IMR-90 (cell line): ENCODE measurements around the gene IGSF8. TPM values are rescaled to one million over a fixed set of nuclear protein-coding genes. Genes with fewer than 3 reads are reported as not detected.

ENCODE experiments used
- ATAC-seq: fragments of 200-7000 bp; cut with Tn5 transposase; 2 replicates; pipeline ENCODE4 v1.9.1; 2020; ENCODE audit warnings: low read depth, mild to moderate bottlenecking, moderate library complexity
- BruUV-seq: library from RNA; stranded (reverse); fragments of 400-500 nt; replicated peaks from 2 replicates; lab custom pipeline; 2021; lab: Mats Ljungman, UMichigan
- CTCF ChIA-PET: fragments of 300-600 bp; formaldehyde crosslinking; extraction: SDS; loops from one replicate; lab custom pipeline; 2021; ENCODE audit warnings: antibody characterized with exemption; lab: Yijun Ruan, JAX
- POLR2A ChIA-PET: fragments of 300-600 bp; sonication (Branson Sonifier 250); formaldehyde crosslinking; loops from one replicate; lab custom pipeline; 2022; ENCODE audit warnings: antibody characterized with exemption; ENCODE audit not compliant: unreplicated experiment; lab: Charles Lee
- DNase-seq: peaks from one replicate; pipeline ENCODE4 v3.0.0; 2013
- H2AFZ ChIP-seq: replicated peaks from 2 replicates; pipeline ENCODE3; 2013; ENCODE audit warnings: low read length, mild to moderate bottlenecking; ENCODE audit not compliant: poor library complexity
- H2AK5ac ChIP-seq: 2 replicates; pipeline ENCODE4 v1.6.1; 2013; ENCODE audit warnings: low read depth, low read length, inconsistent platforms
- H2AK9ac ChIP-seq: replicated peaks from 2 replicates; pipeline ENCODE3; 2013; ENCODE audit warnings: mild to moderate bottlenecking, low read depth, low read length, moderate library complexity; ENCODE audit not compliant: poor library complexity
- H2BK120ac ChIP-seq: 2 replicates; pipeline ENCODE4 v1.6.1; 2013; ENCODE audit warnings: low read depth, low read length, inconsistent platforms
- H2BK15ac ChIP-seq: 3 replicates; pipeline ENCODE4 v1.6.1; 2013; ENCODE audit warnings: low read depth, low read length, inconsistent platforms
- H2BK20ac ChIP-seq: 2 replicates; pipeline ENCODE4 v1.6.1; 2013; ENCODE audit warnings: low read depth, mild to moderate bottlenecking, inconsistent platforms, low read length, moderate library complexity
- H2BK5ac ChIP-seq: 2 replicates; pipeline ENCODE4 v1.6.1; 2013; ENCODE audit warnings: mild to moderate bottlenecking, low read depth, low read length, inconsistent platforms; ENCODE audit not compliant: poor library complexity, severe bottlenecking
- H3K14ac ChIP-seq: replicated peaks from 2 replicates; pipeline ENCODE4 v1.6.1; 2013; ENCODE audit warnings: low read depth, low read length, inconsistent platforms
- H3K18ac ChIP-seq: 2 replicates; pipeline ENCODE4 v1.6.1; 2013; ENCODE audit warnings: low read depth, low read length, control low read depth
- H3K23ac ChIP-seq: 2 replicates; pipeline ENCODE4 v1.6.1; 2013; ENCODE audit warnings: low read depth, low read length, inconsistent platforms
- H3K27ac ChIP-seq: 2 replicates; pipeline ENCODE4 v1.5.1; 2013; ENCODE audit warnings: mild to moderate bottlenecking, control low read depth, low read length; ENCODE audit not compliant: insufficient read depth
- H3K27me3 ChIP-seq: 2 replicates; pipeline ENCODE4 v1.6.1; 2013; ENCODE audit warnings: low read length; ENCODE audit not compliant: control insufficient read depth, insufficient read depth
- H3K36me3 ChIP-seq: 2 replicates; pipeline ENCODE4 v1.6.1; 2013; ENCODE audit warnings: low read length, mixed read lengths; ENCODE audit not compliant: control insufficient read depth, insufficient read depth
- H3K4ac ChIP-seq: 2 replicates; pipeline ENCODE4 v1.6.1; 2013; ENCODE audit warnings: low read depth, low read length, inconsistent platforms
- H3K4me1 ChIP-seq: 2 replicates; pipeline ENCODE4 v1.6.1; 2013; ENCODE audit warnings: low read length, mixed read lengths; ENCODE audit not compliant: control insufficient read depth, insufficient read depth
- H3K4me2 ChIP-seq: 2 replicates; pipeline ENCODE4 v1.6.1; 2013; ENCODE audit warnings: low read depth, mild to moderate bottlenecking, control low read depth, low read length, moderate library complexity
- H3K4me3 ChIP-seq: 2 replicates; pipeline ENCODE4 v1.5.1; 2013; ENCODE audit warnings: low read depth, mild to moderate bottlenecking, control low read depth, low read length, moderate library complexity; ENCODE audit not compliant: insufficient read depth
- H3K56ac ChIP-seq: 2 replicates; pipeline ENCODE4 v1.6.1; 2013; ENCODE audit warnings: low read length, inconsistent platforms; ENCODE audit not compliant: insufficient read depth; ENCODE audit errors: extremely low read depth
- H3K79me1 ChIP-seq, 2 experiments: 2 replicates each; pipeline ENCODE4 v1.6.1; 2013; ENCODE audit warnings: low read length in 2 of 2, inconsistent platforms in 1 of 2, low read depth in 1 of 2
- H3K9ac ChIP-seq: 2 replicates; pipeline ENCODE4 v1.6.1; 2013; ENCODE audit warnings: low read depth, low read length, control low read depth
- H3K9me1 ChIP-seq: 2 replicates; pipeline ENCODE4 v1.6.1; 2013; ENCODE audit warnings: low read length, inconsistent platforms; ENCODE audit not compliant: insufficient read depth
- H3K9me3 ChIP-seq: 2 replicates; pipeline ENCODE4 v1.6.1; 2013; ENCODE audit warnings: low read length; ENCODE audit not compliant: control insufficient read depth, insufficient read depth
- H4K20me1 ChIP-seq: 2 replicates; pipeline ENCODE4 v1.6.1; 2013; ENCODE audit warnings: low read length, inconsistent platforms; ENCODE audit not compliant: insufficient read depth
- H4K5ac ChIP-seq: 2 replicates; pipeline ENCODE4 v1.6.1; 2013; ENCODE audit warnings: mild to moderate bottlenecking, low read depth, low read length, control low read depth
- H4K8ac ChIP-seq, 2 experiments: 2 replicates each; pipeline ENCODE4 v1.6.1; 2013; ENCODE audit warnings: low read depth in 2 of 2, low read length in 2 of 2, control low read depth in 1 of 2, inconsistent platforms in 1 of 2
- H4K91ac ChIP-seq: 2 replicates; pipeline ENCODE4 v1.6.1; 2013; ENCODE audit warnings: low read depth, low read length, inconsistent platforms; ENCODE audit not compliant: insufficient read depth
- CHD1 ChIP-seq: IDR thresholded peaks from 2 replicates; pipeline ENCODE4 v1.6.1; 2012; ENCODE audit warnings: low read depth, low read length, improper control_type of control experiment
- CTCF ChIP-seq: conservative IDR thresholded peaks from 2 replicates; pipeline ENCODE4 v1.5.1; 2012; ENCODE audit warnings: mild to moderate bottlenecking, low read depth, low read length, improper control_type of control experiment
- MAFK ChIP-seq: IDR thresholded peaks from 2 replicates; pipeline ENCODE4 v1.6.1; 2012; ENCODE audit warnings: low read depth, low read length, improper control_type of control experiment
- RCOR1 ChIP-seq: IDR thresholded peaks from 2 replicates; pipeline ENCODE4 v1.6.1; 2012; ENCODE audit warnings: mild to moderate bottlenecking, low read length, improper control_type of control experiment; ENCODE audit not compliant: insufficient replicate concordance
- WGBS, 2 experiments: methylation state at CpG; one replicate each; pipeline versions ENCODE4 v1.1.5 to v1.1.7; 2013; ENCODE audit warnings: missing lambda C conversion rate in 2 of 2; ENCODE audit not compliant: insufficient read length in 1 of 2; ENCODE audit errors: extremely low coverage in 2 of 2; 5-methylcytosine and 5-hydroxymethylcytosine counted together
- dilution Hi-C: fragments of 300-500 bp; cut with HindIII; formaldehyde crosslinking; loops from one replicate; pipeline ENCODE4 v1.14.3; 2018; ENCODE audit warnings: low sequenced_read_pairs; ENCODE audit not compliant: unreplicated experiment
- in situ Hi-C: fragments of 300-500 bp; cut with MboI; formaldehyde crosslinking; loops from 3 replicates; pipeline ENCODE4 v1.14.3; 2019; ENCODE audit warnings: low sequenced_read_pairs, inconsistent platforms, mixed read lengths
- intact Hi-C: fragments of 100-400 bp; cut with micrococcal nuclease; formaldehyde crosslinking; loops from 2 replicates; pipeline ENCODE4 v1.10.0; 2022
- polyA plus RNA-seq, 3 experiments: library from polyadenylated mRNA; depleted of rRNA; stranded (reverse); fragments of >200 nt; gene quantifications; 2 replicates each; pipeline ENCODE4 v1.2.3, GENCODE V29; 2012; ENCODE audit warnings: low replicate concordance in 1 of 3
- total RNA-seq: library from RNA; depleted of rRNA; stranded (reverse); fragments of >200 nt; gene quantifications from 2 replicates; pipeline ENCODE4 v1.2.3, GENCODE V29; 2012
- TF ChIP-seq, protein P1 (sequence below): fragments of 150-350 bp; IDR thresholded peaks from 2 replicates; pipeline ENCODE4 v1.6.1; 2016; ENCODE audit warnings: low read depth, mild to moderate bottlenecking, low read length, moderate library complexity, borderline replicate concordance

Gene IGSF8
- total and polyA plus RNA-seq, 2 of the 4 experiments (the other 2 are of a cell fraction), result 8.8 to 25.2 TPM

GRCh38 chr1:160144921-160145320, 46.5 kb upstream of the IGSF8 start:
- no peak for TF ChIP-seq CTCF
- TF ChIP-seq, protein P1, sequence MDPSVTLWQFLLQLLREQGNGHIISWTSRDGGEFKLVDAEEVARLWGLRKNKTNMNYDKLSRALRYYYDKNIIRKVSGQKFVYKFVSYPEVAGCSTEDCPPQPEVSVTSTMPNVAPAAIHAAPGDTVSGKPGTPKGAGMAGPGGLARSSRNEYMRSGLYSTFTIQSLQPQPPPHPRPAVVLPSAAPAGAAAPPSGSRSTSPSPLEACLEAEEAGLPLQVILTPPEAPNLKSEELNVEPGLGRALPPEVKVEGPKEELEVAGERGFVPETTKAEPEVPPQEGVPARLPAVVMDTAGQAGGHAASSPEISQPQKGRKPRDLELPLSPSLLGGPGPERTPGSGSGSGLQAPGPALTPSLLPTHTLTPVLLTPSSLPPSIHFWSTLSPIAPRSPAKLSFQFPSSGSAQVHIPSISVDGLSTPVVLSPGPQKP, result no peak
- TF ChIP-seq RCOR1, result no peak
- TF ChIP-seq MAFK, result no peak
- no peak for TF ChIP-seq CHD1
- Histone ChIP-seq H2AFZ (no peak overlapping the region), H4K91ac (no peak overlapping the region), H3K36me3 (no peaks in the 10 kb centered on the region), H3K4ac (no peak overlapping the region), H3K56ac (no peak overlapping the region), H2AK5ac (no peak overlapping the region), H2BK20ac (no peak overlapping the region), H3K4me3 (no peak overlapping the region), H3K9ac (no peak overlapping the region), H3K18ac (no peak overlapping the region), H4K5ac (no peak overlapping the region), H3K14ac (no peak overlapping the region), H2BK120ac (no peak overlapping the region), H4K8ac (no peak overlapping the region), H3K4me1 (no peaks in the 10 kb centered on the region), H2BK5ac (no peak overlapping the region), H2AK9ac (no peak overlapping the region), H3K9me1 (no peaks in the 10 kb centered on the region), H3K27me3 (peaks cover 25% of the 10 kb centered on the region), H3K23ac (no peak overlapping the region), H3K4me2 (no peak overlapping the region), H3K9me3 (no peaks in the 10 kb centered on the region), H3K79me1 (no peaks in the 10 kb centered on the region), H4K20me1 (no peaks in the 10 kb centered on the region), H2BK15ac (no peak overlapping the region), H3K27ac (no peak overlapping the region)
- DNase-seq (peak; percentile 10), ATAC-seq (no peak)
- POLR2A ChIA-PET, result no interaction called here
- BruUV-seq, result no TSS peak
- intact Hi-C loops, result no loop called here
- in situ Hi-C loops, result no loop called here
- CTCF ChIA-PET, result interaction anchor here (0.6 kb wide), 1 partner anchor 96 kb away, joined by 3 read pairs; no protein-coding TSS in a partner anchor
- dilution Hi-C loops, result no loop called here
- no CpG with 5 or more reads among the region's 4 CpGs for WGBS, 2 experiments
